ENCODE results near the gene TCHP.

TCHP gene

DNA sequence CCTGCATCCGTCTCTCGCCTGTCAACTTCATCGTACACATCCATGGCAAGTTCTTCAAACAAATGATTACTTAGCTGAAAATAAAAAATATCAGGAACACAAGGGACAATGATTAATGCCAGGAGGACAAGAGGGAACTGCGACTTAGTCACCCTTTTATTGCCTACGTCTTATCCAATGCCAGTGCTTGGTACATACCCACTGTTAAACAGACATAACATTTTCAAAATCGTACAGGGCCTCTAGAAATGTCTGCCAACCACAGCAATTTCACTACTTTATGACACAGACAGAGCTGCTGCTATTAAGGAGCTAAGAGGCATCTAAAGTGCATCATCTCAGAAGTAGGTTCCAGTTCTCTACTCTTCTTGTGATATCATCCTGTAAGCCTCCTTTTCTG lies 61.5 kb downstream of the TCHP start:
- no peak for DNase-seq (ENCODE audit: low read depth, low spot score)

DNA sequence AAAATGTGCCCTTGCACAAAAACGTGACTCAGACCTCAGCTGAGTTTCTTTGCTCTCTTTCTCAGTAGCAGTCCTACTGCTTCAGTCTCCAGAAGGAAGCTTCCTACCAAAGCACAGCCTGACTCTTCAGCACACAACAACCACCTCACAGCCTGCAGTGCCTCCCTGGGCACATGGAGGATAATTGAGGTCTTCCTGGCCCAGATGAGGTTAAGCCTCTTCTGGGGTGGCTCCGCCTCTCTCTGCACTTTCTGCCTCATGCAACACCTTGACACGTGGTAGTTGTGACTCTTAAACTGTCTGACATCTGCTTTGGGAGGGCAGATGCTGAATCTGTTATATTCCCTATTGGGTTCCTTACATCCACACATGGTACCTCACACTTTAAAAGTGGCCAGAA lies 62.3 kb downstream of the TCHP start:
- no peak for DNase-seq (ENCODE audit: low read depth, low spot score)

GRCh38 chr12:109963330-109963729 lies 63.3 kb downstream of the TCHP start:
- DNase-seq (ENCODE audit: low read depth, low spot score), result no peak

GRCh38 chr12:109963743-109964429 lies 63.8 kb downstream of the TCHP start:
- DNase-seq (ENCODE audit: low read depth, low spot score), result no peak

GRCh38 chr12:109966546-109966945 lies 66.5 kb downstream of the TCHP start:
- DNase-seq (ENCODE audit: low read depth, low spot score), result no peak

- no peak for DNase-seq (ENCODE audit: low read depth, low spot score)
These were observed 67.4 kb downstream of the TCHP start for GRCh38 chr12:109967383-109968031.

All from ELF-1 (cell line).